Measurements from ENCODE around the gene PTPRN2. TPM values are rescaled to one million over a fixed set of nuclear protein-coding genes. Genes with fewer than 3 reads are reported as not detected.

The PTPRN2 gene
- total and polyA plus RNA-seq, 2 donors (not counting 3 experiments of a cell fraction or from before 2014, with no cell fraction given) = 0.62 to 0.88 TPM

- BruUV-seq (replicated peaks) = no TSS peak
- H3K4me1 ChIP-seq (ENCODE audit: control insufficient read depth, extremely low read depth, insufficient read depth, low read length) = no peaks in the 10 kb centered on the region
- no peak overlapping the region for H3K9ac ChIP-seq (replicated peaks; ENCODE audit: extremely low read depth, insufficient read depth, low read length)
- H3K4me2 ChIP-seq (ENCODE audit: insufficient read depth, low read length) = no peak overlapping the region
- ChIA-PET POLR2A (no interaction called here), CTCF (no interaction called here)
- H4K20me1 ChIP-seq (replicated peaks; ENCODE audit: control insufficient read depth, extremely low read depth, insufficient read depth, low read length) = no peaks in the 10 kb centered on the region
- peaks cover 2% of the 10 kb centered on the region for H3K9me3 ChIP-seq (replicated peaks; ENCODE audit: control insufficient read depth, insufficient read depth, low read length)
- dilution Hi-C loops (cut with MboI; ENCODE audit: extremely low pct_ligation_motif_present, low sequenced_read_pairs) = no loop called here
- H3K79me2 ChIP-seq (ENCODE audit: control insufficient read depth, insufficient read depth, low read length) = no peaks in the 10 kb centered on the region
- H2AFZ ChIP-seq (ENCODE audit: low read depth, low read length) = no peak overlapping the region
- H3K4me3 ChIP-seq (replicated peaks in 1 of 3; ENCODE audit: insufficient read depth in 1 of 3, low read depth in 1 of 3, low read length in 3 of 3) = no peak overlapping the region
- no peaks in the 10 kb centered on the region for H3K27me3 ChIP-seq (ENCODE audit: control insufficient read depth in 2 of 2, insufficient read depth in 2 of 2, low read length in 2 of 2)
- intact Hi-C loops (cut with micrococcal nuclease) = no loop called here
- H3K9me1 ChIP-seq (replicated peaks; ENCODE audit: control insufficient read depth, extremely low read depth, insufficient read depth, low read length) = no peaks in the 10 kb centered on the region
- no peak overlapping the region for H3K27ac ChIP-seq (ENCODE audit: insufficient read depth, low read depth, low read length)
- TF ChIP-seq CTCF (IDR thresholded peaks at IDR 0.05; ENCODE audit: extremely low read depth in 1 of 2, insufficient read depth in 1 of 2, low read depth in 1 of 2, low read length in 2 of 2) = no peak
- no peak for TF ChIP-seq POLR2A (IDR thresholded peaks at IDR 0.05; ENCODE audit: low read depth, low read length)
- no peak for TF ChIP-seq EZH2 (IDR thresholded peaks at IDR 0.05; ENCODE audit: borderline replicate concordance, low read depth, low read length, severe bottlenecking)
- TF ChIP-seq GATA2 (IDR thresholded peaks at IDR 0.05; ENCODE audit: insufficient read depth, insufficient read length, low read depth, low read length) = no peak
- no peak for TF ChIP-seq MYC (IDR thresholded peaks at IDR 0.05; ENCODE audit: low read depth, low read length)
- no peak for TF ChIP-seq MAX (IDR thresholded peaks at IDR 0.05; ENCODE audit: insufficient read depth, insufficient read length)
- TF ChIP-seq POLR2AphosphoS5 (IDR thresholded peaks at IDR 0.05; ENCODE audit: insufficient read depth, low read depth, low read length) = no peak
- TF ChIP-seq JUN (IDR thresholded peaks at IDR 0.05; ENCODE audit: borderline replicate concordance, insufficient read depth, insufficient read length, low read depth) = no peak
- TF ChIP-seq FOS (IDR thresholded peaks at IDR 0.05; ENCODE audit: borderline replicate concordance, insufficient read depth, low read length) = no peak
- FAIRE-seq = no peak
- no peaks in the 10 kb centered on the region for H3K36me3 ChIP-seq (ENCODE audit: control insufficient read depth in 2 of 2, extremely low read depth in 1 of 2, insufficient read depth in 2 of 2, low read length in 2 of 2)
- DNase-seq (ENCODE audit: low read depth, low spot score) = no peak
Measured at GRCh38 chr7:158048569-158048968, 539.1 kb downstream of the PTPRN2 start.

Data from endothelial cell of umbilical vein (primary cell).